Parathyroid adenoma (tissue), 2 donors: Measurements from ENCODE around the gene AZIN2.
"Not testable (repeated sequence)": the region's sequence is repeated elsewhere in the genome, so short reads cannot be mapped to it uniquely, and the experiment has no call there.

Experiments used
- H2AFZ ChIP-seq: fragments of 300-600 bp; sonication (generic); one replicate; pipeline ENCODE4 v1.7.0; 2017; ENCODE audit warnings: antibody characterized with exemption, mild to moderate bottlenecking
- H3K27ac ChIP-seq: fragments of 300-600 bp; sonication (generic); one replicate; pipeline ENCODE4 v1.7.0; 2017
- H3K27me3 ChIP-seq: fragments of 300-600 bp; sonication (generic); one replicate; pipeline ENCODE4 v1.7.0; 2017; ENCODE audit warnings: low read length; ENCODE audit not compliant: control insufficient read depth, insufficient read depth
- H3K36me3 ChIP-seq: fragments of 300-600 bp; sonication (generic); one replicate; pipeline ENCODE4 v1.7.0; 2017; ENCODE audit warnings: low read length; ENCODE audit not compliant: control insufficient read depth, insufficient read depth
- H3K4me1 ChIP-seq: fragments of 300-600 bp; sonication (generic); one replicate; pipeline ENCODE4 v1.7.0; 2017; ENCODE audit warnings: control low read depth
- H3K4me2 ChIP-seq: fragments of 300-600 bp; sonication (generic); one replicate; pipeline ENCODE4 v1.7.0; 2017; ENCODE audit warnings: low read length
- H3K4me3 ChIP-seq: fragments of 300-600 bp; sonication (generic); one replicate; pipeline ENCODE4 v1.7.0; 2017; ENCODE audit warnings: low read depth, low read length
- H3K79me2 ChIP-seq: fragments of 300-600 bp; sonication (generic); one replicate; pipeline ENCODE4 v1.7.0; 2017; ENCODE audit warnings: control low read depth
- H3K9ac ChIP-seq: fragments of 300-600 bp; sonication (generic); one replicate; pipeline ENCODE4 v1.7.0; 2017; ENCODE audit warnings: mild to moderate bottlenecking
- H3K9me3 ChIP-seq: fragments of 300-600 bp; sonication (generic); one replicate; pipeline ENCODE4 v1.7.0; 2017; ENCODE audit warnings: low read length; ENCODE audit not compliant: control insufficient read depth
- CTCF ChIP-seq: fragments of 300-600 bp; sonication (generic); IDR thresholded peaks from one replicate; pipeline ENCODE4 v1.7.0; 2017; ENCODE audit warnings: antibody characterized with exemption, mild to moderate bottlenecking
- donor health status: primary hyperparathyroidism.

Gene AZIN2

GRCh38 chr1:33097137-33097611 lies 16.2 kb downstream of the AZIN2 start:
- H3K27me3 ChIP-seq: no peaks in the 10 kb centered on the region
- no peak overlapping the region for H3K4me2 ChIP-seq
- no peaks in the 10 kb centered on the region for H3K9me3 ChIP-seq
- no peak overlapping the region for H3K4me3 ChIP-seq
- TF ChIP-seq CTCF: no peak
- peaks cover 4% of the 10 kb centered on the region for H3K4me1 ChIP-seq
- H3K9ac ChIP-seq: no peak overlapping the region
- no peaks in the 10 kb centered on the region for H3K36me3 ChIP-seq
- H2AFZ ChIP-seq: no peak overlapping the region
- H3K79me2 ChIP-seq: no peaks in the 10 kb centered on the region
- no peak overlapping the region for H3K27ac ChIP-seq

- Histone ChIP-seq H3K9me3 (no peaks in the 10 kb centered on the region), H3K27ac (no peak overlapping the region), H3K79me2 (no peaks in the 10 kb centered on the region), H3K4me2 (no peak overlapping the region), H3K36me3 (no peaks in the 10 kb centered on the region), H3K4me3 (no peak overlapping the region), H3K27me3 (no peaks in the 10 kb centered on the region), H2AFZ (no peak overlapping the region), H3K9ac (no peak overlapping the region), H3K4me1 (peaks cover 4% of the 10 kb centered on the region)
- TF ChIP-seq CTCF: no peak
These were observed 16.8 kb downstream of the AZIN2 start for GRCh38 chr1:33097762-33098161.

- H3K79me2 ChIP-seq: no peaks in the 10 kb centered on the region
- no peak overlapping the region for H2AFZ ChIP-seq
- peaks cover 4% of the 10 kb centered on the region for H3K4me1 ChIP-seq
- no peak overlapping the region for H3K27ac ChIP-seq
- H3K27me3 ChIP-seq: no peaks in the 10 kb centered on the region
- H3K4me2 ChIP-seq: no peak overlapping the region
- H3K9ac ChIP-seq: no peak overlapping the region
- H3K9me3 ChIP-seq: no peaks in the 10 kb centered on the region
- no peak overlapping the region for H3K4me3 ChIP-seq
- no peaks in the 10 kb centered on the region for H3K36me3 ChIP-seq
- no peak for TF ChIP-seq CTCF
These were observed 17.4 kb downstream of the AZIN2 start for GRCh38 chr1:33098371-33098770.

- peak overlapping the region; percentile 49 for H3K27ac ChIP-seq
- H3K4me2 ChIP-seq: no peak overlapping the region
- no peaks in the 10 kb centered on the region for H3K27me3 ChIP-seq
- H3K79me2 ChIP-seq: no peaks in the 10 kb centered on the region
- no peak overlapping the region for H3K9ac ChIP-seq
- H3K4me1 ChIP-seq: peaks cover 4% of the 10 kb centered on the region
- no peaks in the 10 kb centered on the region for H3K9me3 ChIP-seq
- no peak overlapping the region for H3K4me3 ChIP-seq
- no peak overlapping the region for H2AFZ ChIP-seq
- no peak for TF ChIP-seq CTCF
- no peaks in the 10 kb centered on the region for H3K36me3 ChIP-seq
These were observed 18.6 kb downstream of the AZIN2 start for GRCh38 chr1:33099290-33100118.

GRCh38 chr1:33100119-33100415 lies 19.1 kb downstream of the AZIN2 start:
- H3K9me3 ChIP-seq, H3K9ac ChIP-seq, H3K4me1 ChIP-seq, H2AFZ ChIP-seq, H3K27me3 ChIP-seq, H3K4me3 ChIP-seq, H3K36me3 ChIP-seq, H3K4me2 ChIP-seq, H3K79me2 ChIP-seq: not testable (repeated sequence)
- peak overlapping the region; percentile 49 for H3K27ac ChIP-seq
